H1 (cell line): ENCODE data around the gene SUMF2. TPM values are rescaled to one million over a fixed set of nuclear protein-coding genes. Genes with fewer than 3 reads are reported as not detected.
A peak's percentile ranks its signal among the peaks of the same experiment; 100 is the strongest.

Experiments
- CTCF ChIA-PET: fragments of 300-600 bp; sonication (Branson Sonifier 250); formaldehyde crosslinking; loops from one replicate; lab custom pipeline; 2021; ENCODE audit not compliant: partially characterized antibody; lab: Charles Lee
- POLR2A ChIA-PET: fragments of 300-600 bp; sonication (Branson Sonifier 250); formaldehyde crosslinking; loops from one replicate; lab custom pipeline; 2021; ENCODE audit warnings: inconsistent platforms; ENCODE audit not compliant: partially characterized antibody; lab: Charles Lee
- DNase-seq, 2 experiments: peaks; one replicate each; pipeline versions ENCODE4 v3.0.0 to v3.0.0-alpha.2; 2010 to 2022; ENCODE audit warnings: low spot score in 2 of 2, low read depth in 1 of 2, mixed read lengths in 1 of 2
- FAIRE-seq: peaks from 2 replicates; lab custom pipeline; 2011; peaks lifted over from hg19 to GRCh38; lab: Jason Lieb, UNC
- H2AFZ ChIP-seq: 2 replicates; pipeline ENCODE4 v1.8.1; 2012; ENCODE audit warnings: low read length, inconsistent platforms
- H2AK5ac ChIP-seq: 2 replicates; pipeline ENCODE4 v1.6.1; 2013; ENCODE audit warnings: low read depth, low read length
- H2BK120ac ChIP-seq: replicated peaks from 2 replicates; pipeline ENCODE3; 2013; ENCODE audit warnings: low read depth, low read length, inconsistent platforms
- H2BK12ac ChIP-seq: 2 replicates; pipeline ENCODE4 v1.6.1; 2013; ENCODE audit warnings: low read depth, low read length
- H2BK15ac ChIP-seq: 2 replicates; pipeline ENCODE4 v1.6.1; 2013; ENCODE audit warnings: low read length
- H2BK20ac ChIP-seq: 2 replicates; pipeline ENCODE4 v1.6.1; 2013; ENCODE audit warnings: low read length
- H2BK5ac ChIP-seq: 2 replicates; pipeline ENCODE4 v1.6.1; 2013; ENCODE audit warnings: low read depth, low read length
- H3K14ac ChIP-seq: 2 replicates; pipeline ENCODE4 v1.6.1; 2013; ENCODE audit warnings: inconsistent platforms; ENCODE audit not compliant: insufficient read length
- H3K18ac ChIP-seq: 2 replicates; pipeline ENCODE4 v1.6.1; 2013; ENCODE audit warnings: low read length; ENCODE audit errors: extremely low read depth
- H3K23ac ChIP-seq: 2 replicates; pipeline ENCODE4 v1.6.1; 2013; ENCODE audit warnings: inconsistent platforms; ENCODE audit not compliant: insufficient read length
- H3K23me2 ChIP-seq: 2 replicates; pipeline ENCODE4 v1.6.1; 2013; ENCODE audit warnings: low read depth, low read length
- H3K27ac ChIP-seq: 2 replicates; pipeline ENCODE4 v1.6.1; 2011; ENCODE audit warnings: low read depth, low read length, inconsistent platforms
- H3K27me3 ChIP-seq, 4 experiments: replicated peaks in 1 of 4; 1 replicate in 1 of 4; 2 replicates in 3 of 4; pipeline versions ENCODE4 v1.6.1 to v1.8.1; 2011 to 2013; ENCODE audit warnings: low read length in 3 of 4, mild to moderate bottlenecking in 3 of 4, inconsistent platforms in 2 of 4, mixed read lengths in 2 of 4, moderate library complexity in 1 of 4; ENCODE audit not compliant: control insufficient read depth in 3 of 4, insufficient read depth in 3 of 4; ENCODE audit errors: extremely low read depth in 1 of 4
- H3K36me3 ChIP-seq, 4 experiments: 2 replicates each; pipeline versions ENCODE4 v1.6.1 to v1.8.1; 2011 to 2013; ENCODE audit warnings: mild to moderate bottlenecking in 4 of 4, low read length in 3 of 4, moderate library complexity in 2 of 4, control low read depth in 1 of 4, inconsistent platforms in 1 of 4; ENCODE audit not compliant: insufficient read depth in 4 of 4, control insufficient read depth in 2 of 4
- H3K4ac ChIP-seq: replicated peaks from 2 replicates; pipeline ENCODE3; 2013; ENCODE audit warnings: low read length, low read depth, mixed read lengths, inconsistent platforms; ENCODE audit not compliant: insufficient read length
- H3K4me1 ChIP-seq, 4 experiments: replicated peaks in 1 of 4; 1 replicate in 1 of 4; 2 replicates in 3 of 4; pipeline versions ENCODE4 v1.6.1 to v1.8.1; 2011 to 2013; ENCODE audit warnings: low read length in 3 of 4, inconsistent platforms in 2 of 4, mixed read lengths in 1 of 4; ENCODE audit not compliant: insufficient read depth in 4 of 4, control insufficient read depth in 3 of 4
- H3K4me2 ChIP-seq, 2 experiments: 2 replicates each; pipeline versions ENCODE4 v1.6.1 to v1.8.1; 2011 to 2013; ENCODE audit warnings: low read depth in 2 of 2, low read length in 2 of 2, control low read depth in 1 of 2, inconsistent platforms in 1 of 2, mild to moderate bottlenecking in 1 of 2; ENCODE audit not compliant: insufficient read depth in 1 of 2
- H3K4me3 ChIP-seq, 4 experiments: fragments of 200-600, 300-600 bp in 1 of 4; sonication (generic), shearing (Covaris generic), sonication (Bioruptor Twin) in 1 of 4; 2 replicates each; pipeline versions ENCODE4 v1.5.1 to v1.8.1; 2011 to 2016; ENCODE audit warnings: low read length in 4 of 4, low read depth in 3 of 4, control low read depth in 2 of 4, inconsistent platforms in 2 of 4, mild to moderate bottlenecking in 2 of 4, mixed read lengths in 1 of 4, moderate library complexity in 1 of 4; ENCODE audit not compliant: insufficient read depth in 2 of 4; ENCODE audit errors: extremely low read depth in 1 of 4
- H3K56ac ChIP-seq: replicated peaks from 2 replicates; pipeline ENCODE3; 2013; ENCODE audit warnings: low read depth, mild to moderate bottlenecking, mixed read lengths, low read length, inconsistent platforms; ENCODE audit not compliant: insufficient read length
- H3K79me1 ChIP-seq: 2 replicates; pipeline ENCODE4 v1.6.1; 2013; ENCODE audit warnings: low read depth, low read length, control low read depth
- H3K79me2 ChIP-seq, 2 experiments: 2 replicates each; pipeline versions ENCODE4 v1.6.1 to v1.8.1; 2012 to 2013; ENCODE audit warnings: low read length in 2 of 2, mild to moderate bottlenecking in 2 of 2, inconsistent platforms in 1 of 2; ENCODE audit not compliant: insufficient read depth in 2 of 2, control insufficient read depth in 1 of 2
- H3K9ac ChIP-seq, 4 experiments: replicated peaks in 1 of 4; 1 replicate in 1 of 4; 2 replicates in 3 of 4; pipeline versions ENCODE4 v1.6.1 to v1.8.1; 2011 to 2013; ENCODE audit warnings: low read depth in 3 of 4, low read length in 3 of 4, control low read depth in 2 of 4, mild to moderate bottlenecking in 2 of 4, moderate library complexity in 2 of 4, inconsistent platforms in 1 of 4; ENCODE audit errors: extremely low read depth in 1 of 4
- H3K9me3 ChIP-seq, 2 experiments: 2 replicates each; pipeline versions ENCODE4 v1.6.1 to v1.8.1; 2012 to 2013; ENCODE audit warnings: mild to moderate bottlenecking in 2 of 2, moderate library complexity in 2 of 2, control low read depth in 1 of 2, inconsistent platforms in 1 of 2, low read depth in 1 of 2, low read length in 1 of 2, mixed read lengths in 1 of 2; ENCODE audit not compliant: insufficient read depth in 2 of 2
- H4K20me1 ChIP-seq, 2 experiments: replicated peaks in 1 of 2; 2 replicates each; pipeline versions ENCODE3 to v1.8.1; 2011 to 2013; ENCODE audit warnings: inconsistent platforms in 2 of 2, low read length in 2 of 2, mild to moderate bottlenecking in 1 of 2; ENCODE audit not compliant: insufficient read depth in 2 of 2, control insufficient read depth in 1 of 2
- H4K5ac ChIP-seq: 2 replicates; pipeline ENCODE4 v1.6.1; 2013; ENCODE audit warnings: low read length, low read depth, mixed read lengths, inconsistent platforms; ENCODE audit not compliant: insufficient read length
- H4K8ac ChIP-seq: 2 replicates; pipeline ENCODE4 v1.8.0; 2013; ENCODE audit warnings: mild to moderate bottlenecking, moderate library complexity, low read length, inconsistent platforms; ENCODE audit not compliant: insufficient read depth; ENCODE audit errors: extremely low read depth
- H4K91ac ChIP-seq: replicated peaks from 2 replicates; pipeline ENCODE3; 2013; ENCODE audit warnings: low read length, mixed read lengths, inconsistent platforms; ENCODE audit not compliant: insufficient read length
- CEBPB ChIP-seq: IDR thresholded peaks from 2 replicates; pipeline ENCODE4 v1.6.1; 2012; ENCODE audit warnings: low read depth, low read length
- CTCF ChIP-seq, 3 experiments: IDR thresholded peaks; 1 replicate in 2 of 3; 2 replicates in 1 of 3; pipeline versions ENCODE4 v1.5.1 to v1.6.1; 2011; ENCODE audit warnings: low read length in 3 of 3, mild to moderate bottlenecking in 3 of 3, inconsistent platforms in 2 of 3, low read depth in 1 of 3, moderate library complexity in 1 of 3; ENCODE audit not compliant: insufficient read depth in 1 of 3; ENCODE audit errors: control extremely low read depth in 1 of 3
- HDAC6 ChIP-seq: IDR thresholded peaks from one replicate; pipeline ENCODE4 v1.7.1; 2012; ENCODE audit warnings: low read depth, mild to moderate bottlenecking, inconsistent platforms, low read length, moderate library complexity
- RAD21 ChIP-seq, 2 experiments: IDR thresholded peaks in 1 of 2; conservative IDR thresholded peaks in 1 of 2; 2 replicates each; pipeline ENCODE4 v1.6.1; 2011; ENCODE audit warnings: low read depth in 2 of 2, low read length in 2 of 2, improper control_type of control experiment in 1 of 2, inconsistent platforms in 1 of 2, mild to moderate bottlenecking in 1 of 2, moderate library complexity in 1 of 2
- SIX5 ChIP-seq: IDR thresholded peaks from 2 replicates; pipeline ENCODE4 v1.6.1; 2011; ENCODE audit warnings: mild to moderate bottlenecking, low read depth, low read length
- WGBS, 2 experiments: shearing (Covaris generic) in 1 of 2; methylation state at CpG; one replicate each; pipeline versions ENCODE4 v1.1.6 to v1.1.7; 2013 to 2015; ENCODE audit warnings: low lambda C conversion rate in 2 of 2, mixed read lengths in 2 of 2, inconsistent platforms in 1 of 2, low coverage in 1 of 2, missing lambda C conversion rate in 1 of 2; ENCODE audit not compliant: insufficient replicate concordance in 2 of 2, insufficient coverage in 1 of 2, insufficient read length in 1 of 2; ENCODE audit errors: extremely low coverage in 1 of 2, missing lambda C conversion rate in 1 of 2; 5-methylcytosine and 5-hydroxymethylcytosine counted together
- polyA plus RNA-seq, 7 experiments: library from polyadenylated mRNA; depleted of rRNA in 3 of 7; stranded (reverse) in 5 of 7; unstranded in 2 of 7; fragments of >200 nt in 5 of 7; fragments of 200-250 nt in 2 of 7; gene quantifications; 1 replicate in 5 of 7; 2 replicates in 1 of 7; 4 replicates in 1 of 7; pipeline versions ENCODE4 v1.2.1 to v1.2.3, GENCODE V29; 2011 to 2013; ENCODE audit warnings: missing spikeins in 2 of 7, mixed read lengths in 2 of 7
- total RNA-seq: library from RNA; stranded (reverse); fragmentation: NEBNext Ultra II Directional; extraction: Animal tissue kit (Norgen Biotek cat#: 25700); gene quantifications from 2 replicates; pipeline ENCODE4 v1.2.1, GENCODE V29; 2021

SUMF2 gene
- total and polyA plus RNA-seq, 2 of the 8 experiments (the other 6 are each of a cell fraction or from before 2014, with no cell fraction given) = 39.8 to 59.2 TPM

- Histone ChIP-seq H2AK5ac (no peak overlapping the region), H3K4me2 (no peak overlapping the region), H3K56ac (no peak overlapping the region), H3K36me3 (peaks cover 0 to 25% (median 8%) of the 10 kb centered on the region in 4 experiments; a peak in 7 of 8 replicates), H2BK120ac (no peak overlapping the region), H2BK12ac (no peak overlapping the region), H3K4me3 (no peak overlapping the region), H3K14ac (no peak overlapping the region), H3K23ac (no peak overlapping the region), H3K79me1 (no peaks in the 10 kb centered on the region), H2BK20ac (no peak overlapping the region), H3K23me2 (no peaks in the 10 kb centered on the region), H3K4ac (no peak overlapping the region), H4K91ac (no peak overlapping the region), H3K27me3 (no peaks in the 10 kb centered on the region), H3K79me2 (no peaks in the 10 kb centered on the region), H2AFZ (no peak overlapping the region), H4K5ac (no peak overlapping the region), H4K20me1 (peaks cover 0 to 2% of the 10 kb centered on the region in 2 experiments), H3K18ac (no peak overlapping the region), H2BK15ac (no peak overlapping the region), H4K8ac (no peak overlapping the region), H3K9me3 (no peaks in the 10 kb centered on the region), H3K4me1 (no peaks in the 10 kb centered on the region), H3K9ac (no peak overlapping the region), H3K27ac (no peak overlapping the region), H2BK5ac (no peak overlapping the region)
- FAIRE-seq = no peak
- TF ChIP-seq HDAC6 (no peak), RAD21 (IDR thresholded peaks at IDR 0.05 in 1 of 2, conservative IDR thresholded peaks at IDR 0.05 in 1 of 2; ENCODE audit: low read depth in 2 of 2, low read length in 2 of 2) (peak in 1 of 2 experiments; percentile 7; a peak in 2 of 4 replicates), CTCF (IDR thresholded peaks at IDR 0.05; ENCODE audit: control extremely low read depth in 1 of 3, insufficient read depth in 1 of 3, low read depth in 1 of 3, low read length in 3 of 3) (peak; percentile 25 to 57 (median 53)), CEBPB (no peak), SIX5 (no peak)
- DNase-seq = peak in 1 of 2 experiments; percentile 56
- CTCF ChIA-PET = interaction anchor here (1.0 to 2.9 kb wide), 3 partner anchors 10 to 22 kb away, joined by 4 to 23 read pairs (median 5); partner anchors contain the start of gene PHKG1
- POLR2A ChIA-PET = interaction anchor here (0.9 to 1.6 kb wide), 6 partner anchors 9 to 49 kb away, joined by 3 to 4 read pairs (median 3); partner anchors contain the start of genes CCT6A, PHKG1 and PSPH
- WGBS, 2 experiments = 89% methylated on average over 12 of the region's 12 CpGs; no CpG with 5 or more reads in 1 of the 2 experiments
These were observed 15.5 kb downstream of the SUMF2 start for GRCh38 chr7:56079450-56080185.
